HCT116 (cell line): ENCODE measurements around the gene SLC4A7. TPM values are rescaled to one million over a fixed set of nuclear protein-coding genes. Genes with fewer than 3 reads are reported as not detected.

Experiments
- ATAC-seq: fragments of 200-7000 bp; cut with Tn5 transposase; 2 replicates; pipeline ENCODE4 v1.9.1; 2020; ENCODE audit warnings: mild to moderate bottlenecking, moderate library complexity
- BruUV-seq: library from RNA; stranded (reverse); fragments of 400-500 nt; replicated peaks from 2 replicates; lab custom pipeline; 2021; lab: Mats Ljungman, UMichigan
- CTCF ChIA-PET: fragments of 300-600 bp; sonication (Branson Sonifier 250); formaldehyde crosslinking; loops from one replicate; lab custom pipeline; 2021; ENCODE audit warnings: antibody characterized with exemption; lab: Charles Lee
- POLR2A ChIA-PET: fragments of 300-600, 350-600 bp; sonication (Branson Sonifier 250); formaldehyde crosslinking; loops from one replicate; lab custom pipeline; 2021; ENCODE audit warnings: antibody characterized with exemption; lab: Charles Lee
- RAD21 ChIA-PET, 2 experiments: fragments of 300-600 bp; sonication (Branson Sonifier 250); formaldehyde crosslinking; loops; one replicate each; lab custom pipeline; 2023; ENCODE audit warnings: low total read pairs in 2 of 2; ENCODE audit not compliant: uncharacterized antibody in 2 of 2, unreplicated experiment in 2 of 2, low non-redundant PET in 1 of 2; lab: Charles Lee
- DNase-seq: peaks from one replicate; pipeline ENCODE4 v3.0.0-alpha.2; 2010; ENCODE audit warnings: low read depth, low spot score
- H2AFZ ChIP-seq: fragments of 200-600 bp; shearing (Covaris generic), sonication (generic); 2 replicates; pipeline ENCODE4 v1.6.1; 2017; ENCODE audit warnings: low read depth, mixed run types, mixed read lengths, antibody characterized with exemption, low read length; ENCODE audit not compliant: poor library complexity, severe bottlenecking
- H3K27ac ChIP-seq: 2 replicates; pipeline ENCODE4 v1.5.1; 2012; ENCODE audit warnings: low read depth, low read length
- H3K27me3 ChIP-seq: fragments of 200-600 bp; sonication (generic); 2 replicates; pipeline ENCODE4 v1.6.1; 2016; ENCODE audit warnings: mixed run types, low read length, mixed read lengths; ENCODE audit not compliant: insufficient read depth
- H3K36me3 ChIP-seq, 2 experiments: fragments of 200-500 bp in 1 of 2; fragments of 200-600 bp in 1 of 2; sonication (Bioruptor generic) in 1 of 2; sonication (generic) in 1 of 2; 2 replicates each; pipeline versions ENCODE4 v1.5.1 to v1.6.1; 2014 to 2016; ENCODE audit warnings: low read length in 2 of 2, inconsistent platforms in 1 of 2, mixed read lengths in 1 of 2, mixed run types in 1 of 2; ENCODE audit not compliant: insufficient read depth in 2 of 2, control insufficient read depth in 1 of 2
- H3K4me1 ChIP-seq, 2 experiments: fragments of 200-600 bp in 1 of 2; sonication (generic) in 1 of 2; 2 replicates each; pipeline versions ENCODE4 v1.5.1 to v1.6.1; 2012 to 2017; ENCODE audit warnings: low read length in 2 of 2, inconsistent platforms in 1 of 2, mild to moderate bottlenecking in 1 of 2, mixed read lengths in 1 of 2, mixed run types in 1 of 2, moderate library complexity in 1 of 2; ENCODE audit not compliant: insufficient read depth in 2 of 2, control insufficient read depth in 1 of 2
- H3K4me2 ChIP-seq: fragments of 200-600 bp; sonication (generic); 2 replicates; pipeline ENCODE4 v1.6.1; 2017; ENCODE audit warnings: mixed run types, low read length, mixed read lengths
- H3K4me3 ChIP-seq, 2 experiments: fragments of 200-600 bp in 1 of 2; sonication (generic) in 1 of 2; replicated peaks in 1 of 2; 2 replicates each; pipeline ENCODE4 v1.5.1; 2011 to 2016; ENCODE audit warnings: low read length in 2 of 2, control low read depth in 1 of 2, low read depth in 1 of 2, mild to moderate bottlenecking in 1 of 2, mixed read lengths in 1 of 2, mixed run types in 1 of 2
- H3K79me2 ChIP-seq: fragments of 200-600 bp; sonication (generic); 2 replicates; pipeline ENCODE4 v1.6.1; 2017; ENCODE audit warnings: mild to moderate bottlenecking, mixed run types, low read length, moderate library complexity, mixed read lengths; ENCODE audit not compliant: insufficient read depth
- H3K9ac ChIP-seq: fragments of 200-600 bp; sonication (generic); 2 replicates; pipeline ENCODE4 v1.6.1; 2016; ENCODE audit warnings: low read length, mixed read lengths
- H3K9me2 ChIP-seq: fragments of 200-600 bp; sonication (generic), shearing (Covaris generic); 2 replicates; pipeline ENCODE4 v1.6.1; 2017; ENCODE audit warnings: mixed run types, mild to moderate bottlenecking, moderate library complexity; ENCODE audit not compliant: insufficient read depth
- H3K9me3 ChIP-seq, 2 experiments: fragments of 200-500 bp in 1 of 2; fragments of 200-600 bp in 1 of 2; sonication (Bioruptor generic) in 1 of 2; sonication (generic) in 1 of 2; 2 replicates each; pipeline ENCODE4 v1.6.1; 2014 to 2017; ENCODE audit warnings: low read length in 2 of 2, mixed read lengths in 2 of 2, inconsistent platforms in 1 of 2, low read depth in 1 of 2, mild to moderate bottlenecking in 1 of 2, mixed run types in 1 of 2, moderate library complexity in 1 of 2; ENCODE audit not compliant: control insufficient read depth in 1 of 2, insufficient read depth in 1 of 2
- H4K20me1 ChIP-seq: fragments of 200-600 bp; sonication (generic), shearing (Covaris generic); 2 replicates; pipeline ENCODE4 v1.6.1; 2017; ENCODE audit warnings: mixed run types, mild to moderate bottlenecking, moderate library complexity; ENCODE audit not compliant: insufficient read depth
- EGR1 ChIP-seq: IDR thresholded peaks from 2 replicates; pipeline ENCODE4 v1.6.1; 2012; ENCODE audit warnings: low read depth
- ELF1 ChIP-seq: IDR thresholded peaks from 2 replicates; pipeline ENCODE4 v1.6.1; 2012; ENCODE audit warnings: low read depth, borderline replicate concordance
- EZH2phosphoT487 ChIP-seq: fragments of 200-600 bp; IDR thresholded peaks from 2 replicates; pipeline ENCODE4 v1.6.1; 2018; ENCODE audit warnings: antibody characterized with exemption, borderline replicate concordance
- POLR2AphosphoS5 ChIP-seq: IDR thresholded peaks from 2 replicates; pipeline ENCODE4 v1.6.1; 2011; ENCODE audit warnings: mild to moderate bottlenecking, low read depth, low read length, moderate library complexity
- SIN3A ChIP-seq: IDR thresholded peaks from 2 replicates; pipeline ENCODE4 v1.6.1; 2012; ENCODE audit warnings: low read depth
- SP1 ChIP-seq: IDR thresholded peaks from 2 replicates; pipeline ENCODE4 v1.6.1; 2012; ENCODE audit warnings: low read depth
- SRF ChIP-seq: IDR thresholded peaks from 2 replicates; pipeline ENCODE4 v1.6.1; 2012; ENCODE audit warnings: low read depth
- TCF7L2 ChIP-seq: IDR thresholded peaks from 2 replicates; pipeline ENCODE4 v1.7.0; 2011; ENCODE audit warnings: borderline replicate concordance, inconsistent platforms; ENCODE audit not compliant: insufficient read depth, insufficient read length; ENCODE audit errors: extremely low read depth
- YY1 ChIP-seq: IDR thresholded peaks from 2 replicates; pipeline ENCODE4 v1.6.1; 2011; ENCODE audit warnings: low read length, low read depth, moderate library complexity, mild to moderate bottlenecking; ENCODE audit not compliant: insufficient replicate concordance; ENCODE audit errors: extremely low read depth
- ZNF274 ChIP-seq: fragments of 200-500 bp; sonication (Bioruptor generic); IDR thresholded peaks from 2 replicates; pipeline ENCODE4 v1.6.1; 2014; ENCODE audit warnings: mild to moderate bottlenecking, low read depth, low read length, inconsistent platforms
- intact Hi-C: fragments of 100-400 bp; cut with micrococcal nuclease; formaldehyde crosslinking; loops from 2 replicates; pipeline ENCODE4 v1.10.0; 2022
- total RNA-seq: library from RNA; stranded (reverse); gene quantifications from one replicate; pipeline ENCODE4 v1.2.1, GENCODE V29; 2021; ENCODE audit not compliant: unreplicated experiment
- TF ChIP-seq, protein P1 (sequence below): IDR thresholded peaks from 2 replicates; pipeline ENCODE4 v1.6.1; 2012; ENCODE audit warnings: low read depth
- TF ChIP-seq, protein P2 (sequence below): IDR thresholded peaks from 2 replicates; pipeline ENCODE4 v1.6.1; 2012
- TF ChIP-seq, protein P3 (sequence below): IDR thresholded peaks from 2 replicates; pipeline ENCODE4 v1.6.1; 2012

The SLC4A7 gene
- total RNA-seq, 1 experiment from 2014 or later = 37.6 TPM

DNA sequence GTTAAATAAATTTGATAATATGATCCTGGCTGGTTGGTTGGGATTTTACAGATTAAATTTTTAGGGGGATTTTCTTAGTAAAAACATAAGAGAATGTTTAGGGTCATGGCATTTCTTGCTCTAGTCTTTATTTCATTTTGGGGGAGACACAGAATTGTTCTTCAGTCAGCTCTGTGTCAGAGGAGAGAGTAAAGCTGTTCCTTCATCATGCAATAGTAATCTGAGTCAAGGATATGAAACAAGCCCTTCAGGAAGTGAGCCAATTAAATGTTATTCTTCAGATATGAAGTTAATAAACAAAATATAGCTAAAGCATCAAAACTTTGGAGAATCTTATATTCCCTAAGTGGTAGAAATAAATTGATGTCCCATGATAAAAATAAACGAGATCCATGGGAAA, 22.9 kb upstream of the SLC4A7 start:
- intact Hi-C loops = no loop called here
- no peaks in the 10 kb centered on the region for H3K9me2 ChIP-seq
- no peaks in the 10 kb centered on the region for H3K27me3 ChIP-seq
- ChIA-PET RAD21 (no interaction called here), POLR2A (interaction anchor here (1.0 to 1.4 kb wide), 2 partner anchors 11 to 23 kb away, joined by 3 to 8 read pairs; partner anchors contain the start of gene SLC4A7), CTCF (interaction anchor here (0.8 kb wide), 1 partner anchor 149 kb away, joined by 3 read pairs; no protein-coding TSS in a partner anchor)
- H3K4me3 ChIP-seq = no peak overlapping the region
- ATAC-seq (no peak), DNase-seq (no peak)
- H3K4me1 ChIP-seq = peaks cover 11 to 15% of the 10 kb centered on the region in 2 experiments
- H3K9ac ChIP-seq = no peak overlapping the region
- no peaks in the 10 kb centered on the region for H3K36me3 ChIP-seq
- H4K20me1 ChIP-seq = no peaks in the 10 kb centered on the region
- TF ChIP-seq YY1 = no peak
- TF ChIP-seq, protein P1, sequence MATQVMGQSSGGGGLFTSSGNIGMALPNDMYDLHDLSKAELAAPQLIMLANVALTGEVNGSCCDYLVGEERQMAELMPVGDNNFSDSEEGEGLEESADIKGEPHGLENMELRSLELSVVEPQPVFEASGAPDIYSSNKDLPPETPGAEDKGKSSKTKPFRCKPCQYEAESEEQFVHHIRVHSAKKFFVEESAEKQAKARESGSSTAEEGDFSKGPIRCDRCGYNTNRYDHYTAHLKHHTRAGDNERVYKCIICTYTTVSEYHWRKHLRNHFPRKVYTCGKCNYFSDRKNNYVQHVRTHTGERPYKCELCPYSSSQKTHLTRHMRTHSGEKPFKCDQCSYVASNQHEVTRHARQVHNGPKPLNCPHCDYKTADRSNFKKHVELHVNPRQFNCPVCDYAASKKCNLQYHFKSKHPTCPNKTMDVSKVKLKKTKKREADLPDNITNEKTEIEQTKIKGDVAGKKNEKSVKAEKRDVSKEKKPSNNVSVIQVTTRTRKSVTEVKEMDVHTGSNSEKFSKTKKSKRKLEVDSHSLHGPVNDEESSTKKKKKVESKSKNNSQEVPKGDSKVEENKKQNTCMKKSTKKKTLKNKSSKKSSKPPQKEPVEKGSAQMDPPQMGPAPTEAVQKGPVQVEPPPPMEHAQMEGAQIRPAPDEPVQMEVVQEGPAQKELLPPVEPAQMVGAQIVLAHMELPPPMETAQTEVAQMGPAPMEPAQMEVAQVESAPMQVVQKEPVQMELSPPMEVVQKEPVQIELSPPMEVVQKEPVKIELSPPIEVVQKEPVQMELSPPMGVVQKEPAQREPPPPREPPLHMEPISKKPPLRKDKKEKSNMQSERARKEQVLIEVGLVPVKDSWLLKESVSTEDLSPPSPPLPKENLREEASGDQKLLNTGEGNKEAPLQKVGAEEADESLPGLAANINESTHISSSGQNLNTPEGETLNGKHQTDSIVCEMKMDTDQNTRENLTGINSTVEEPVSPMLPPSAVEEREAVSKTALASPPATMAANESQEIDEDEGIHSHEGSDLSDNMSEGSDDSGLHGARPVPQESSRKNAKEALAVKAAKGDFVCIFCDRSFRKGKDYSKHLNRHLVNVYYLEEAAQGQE = no peak
- TF ChIP-seq SP1 = no peak
- TF ChIP-seq, protein P2, sequence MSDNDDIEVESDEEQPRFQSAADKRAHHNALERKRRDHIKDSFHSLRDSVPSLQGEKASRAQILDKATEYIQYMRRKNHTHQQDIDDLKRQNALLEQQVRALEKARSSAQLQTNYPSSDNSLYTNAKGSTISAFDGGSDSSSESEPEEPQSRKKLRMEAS = no peak
- no peak for TF ChIP-seq ZNF274
- TF ChIP-seq, protein P3, sequence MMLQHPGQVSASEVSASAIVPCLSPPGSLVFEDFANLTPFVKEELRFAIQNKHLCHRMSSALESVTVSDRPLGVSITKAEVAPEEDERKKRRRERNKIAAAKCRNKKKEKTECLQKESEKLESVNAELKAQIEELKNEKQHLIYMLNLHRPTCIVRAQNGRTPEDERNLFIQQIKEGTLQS = no peak
- no peak for TF ChIP-seq EGR1
- TF ChIP-seq SRF = no peak
- no peak for TF ChIP-seq TCF7L2
- TF ChIP-seq SIN3A = no peak
- no peak for TF ChIP-seq POLR2AphosphoS5
- TF ChIP-seq EZH2phosphoT487 = no peak
- no peak for TF ChIP-seq ELF1
- BruUV-seq = no TSS peak
- H2AFZ ChIP-seq = peak overlapping the region; percentile 12
- H3K4me2 ChIP-seq = peak overlapping the region; percentile 27
- H3K27ac ChIP-seq = no peak overlapping the region
- H3K79me2 ChIP-seq = no peaks in the 10 kb centered on the region
- no peaks in the 10 kb centered on the region for H3K9me3 ChIP-seq
